Astrocyte (in vitro differentiated cells and primary cell): ENCODE results near the gene DYSF. TPM values are rescaled to one million over a fixed set of nuclear protein-coding genes. Genes with fewer than 3 reads are reported as not detected.
A peak's percentile ranks its signal among the peaks of the same experiment; 100 is the strongest.

ENCODE experiments used
- DNase-seq: peaks from one replicate; pipeline ENCODE4 v3.0.0-alpha.2; 2010; ENCODE audit warnings: low read depth
- FAIRE-seq: peaks from 2 replicates; lab custom pipeline; 2011; peaks lifted over from hg19 to GRCh38; lab: Jason Lieb, UNC
- H2AFZ ChIP-seq: 2 replicates; pipeline ENCODE4 v1.6.0; 2012; ENCODE audit warnings: low read depth, low read length, inconsistent platforms
- H3K27ac ChIP-seq: 2 replicates; pipeline ENCODE4 v1.5.1; 2011; ENCODE audit warnings: low read depth, low read length, inconsistent platforms
- H3K27me3 ChIP-seq: 2 replicates; pipeline ENCODE4 v1.6.0; 2011; ENCODE audit warnings: low read length, inconsistent platforms; ENCODE audit not compliant: insufficient read depth
- H3K36me3 ChIP-seq: 2 replicates; pipeline ENCODE4 v1.5.1; 2011; ENCODE audit warnings: low read length, inconsistent platforms; ENCODE audit not compliant: insufficient read depth
- H3K4me1 ChIP-seq: 2 replicates; pipeline ENCODE4 v1.5.1; 2011; ENCODE audit warnings: low read length, inconsistent platforms; ENCODE audit not compliant: insufficient read depth
- H3K4me2 ChIP-seq: 2 replicates; pipeline ENCODE4 v1.6.0; 2012; ENCODE audit warnings: low read length, inconsistent platforms
- H3K4me3 ChIP-seq: 2 replicates; pipeline ENCODE4 v1.5.1; 2011; ENCODE audit warnings: low read depth, mild to moderate bottlenecking, low read length, inconsistent platforms; ENCODE audit not compliant: insufficient read depth
- H3K79me2 ChIP-seq: 2 replicates; pipeline ENCODE4 v1.6.0; 2012; ENCODE audit warnings: mild to moderate bottlenecking, low read length, inconsistent platforms; ENCODE audit not compliant: insufficient read depth
- H3K9ac ChIP-seq: 2 replicates; pipeline ENCODE4 v1.6.0; 2012; ENCODE audit warnings: mild to moderate bottlenecking, low read length, inconsistent platforms
- H3K9me3 ChIP-seq: 2 replicates; pipeline ENCODE4 v1.5.1; 2012; ENCODE audit warnings: low read depth, mild to moderate bottlenecking, low read length, inconsistent platforms; ENCODE audit not compliant: insufficient read depth
- H4K20me1 ChIP-seq: 2 replicates; pipeline ENCODE4 v1.6.0; 2012; ENCODE audit warnings: low read length, inconsistent platforms; ENCODE audit not compliant: insufficient read depth
- H3K27ac Mint-ChIP-seq: one replicate; pipeline ENCODE4 v1.8.0; 2021; ENCODE audit warnings: mild to moderate bottlenecking, mixed read lengths; ENCODE audit not compliant: unreplicated experiment
- H3K27me3 Mint-ChIP-seq: one replicate; pipeline ENCODE4 v1.8.0; 2021; ENCODE audit warnings: low read depth, mixed read lengths; ENCODE audit not compliant: unreplicated experiment
- H3K36me3 Mint-ChIP-seq: one replicate; pipeline ENCODE4 v1.8.0; 2021; ENCODE audit warnings: low read depth, mixed read lengths; ENCODE audit not compliant: unreplicated experiment
- H3K4me1 Mint-ChIP-seq: one replicate; pipeline ENCODE4 v1.8.0; 2021; ENCODE audit warnings: low read depth, mixed read lengths; ENCODE audit not compliant: unreplicated experiment
- H3K4me3 Mint-ChIP-seq: one replicate; pipeline ENCODE4 v1.8.0; 2021; ENCODE audit warnings: mild to moderate bottlenecking, moderate library complexity, mixed read lengths; ENCODE audit not compliant: unreplicated experiment
- H3K9me3 Mint-ChIP-seq: one replicate; pipeline ENCODE4 v1.8.0; 2021; ENCODE audit warnings: mild to moderate bottlenecking, mixed read lengths; ENCODE audit not compliant: unreplicated experiment
- EZH2 ChIP-seq: IDR thresholded peaks from 2 replicates; pipeline ENCODE4 v1.6.1; 2012; ENCODE audit warnings: mild to moderate bottlenecking, low read length, inconsistent platforms; ENCODE audit not compliant: insufficient read depth
- total RNA-seq: library from RNA; stranded (reverse); gene quantifications from 2 replicates; pipeline ENCODE4 v1.2.1, GENCODE V29; 2021
- TF ChIP-seq, protein P1 (sequence below): IDR thresholded peaks from 2 replicates; pipeline ENCODE4 v1.5.1; 2011; ENCODE audit warnings: low read depth, mild to moderate bottlenecking, inconsistent platforms, low read length, moderate library complexity; ENCODE audit not compliant: insufficient read depth

DYSF gene
- total RNA-seq, 1 donor from 2014 or later = 123 TPM

DNA sequence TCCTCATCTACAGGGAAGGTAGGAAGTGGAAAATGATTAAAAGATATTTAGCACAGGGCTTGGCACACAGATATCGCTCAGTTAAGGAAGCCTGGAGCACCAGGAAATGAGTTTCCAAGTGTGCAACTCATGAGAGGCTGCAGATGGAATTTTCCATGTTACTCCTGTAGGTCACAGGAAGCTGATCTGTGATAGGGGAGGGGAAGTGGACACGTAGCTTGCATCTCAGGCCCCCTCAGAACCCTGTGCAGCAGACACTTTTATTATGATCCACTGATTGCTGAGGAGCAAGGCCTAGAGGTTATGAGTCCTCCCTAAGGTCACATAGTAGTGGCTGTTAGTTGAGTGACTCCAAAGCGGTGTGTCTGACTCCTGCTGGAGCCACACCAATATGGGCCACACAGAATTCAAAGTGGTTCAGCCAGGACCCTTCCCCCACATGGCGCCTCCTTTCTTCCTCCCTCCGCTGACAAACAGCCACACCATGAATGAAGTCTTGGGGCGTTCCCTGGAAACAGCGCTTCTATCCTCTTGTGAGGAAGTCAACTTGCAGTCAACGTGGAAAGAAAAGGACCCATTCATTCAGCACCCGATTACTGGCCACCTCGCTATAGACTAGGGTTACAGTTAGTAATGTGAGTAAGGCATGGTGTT lies 21.5 kb downstream of the DYSF start:
- Histone ChIP-seq H3K9me3 (no peaks in the 10 kb centered on the region), H3K4me1 (peaks cover 9% of the 10 kb centered on the region), H3K79me2 (no peaks in the 10 kb centered on the region), H3K9ac (no peak overlapping the region), H4K20me1 (no peaks in the 10 kb centered on the region), H2AFZ (no peak overlapping the region), H3K27me3 (no peaks in the 10 kb centered on the region), H3K36me3 (no peaks in the 10 kb centered on the region), H3K27ac (no peak overlapping the region), H3K4me2 (no peak overlapping the region), H3K4me3 (no peak overlapping the region)
- peaks cover 30% of the 10 kb centered on the region for H3K36me3 Mint-ChIP-seq
- TF ChIP-seq EZH2 = no peak
- TF ChIP-seq, protein P1, sequence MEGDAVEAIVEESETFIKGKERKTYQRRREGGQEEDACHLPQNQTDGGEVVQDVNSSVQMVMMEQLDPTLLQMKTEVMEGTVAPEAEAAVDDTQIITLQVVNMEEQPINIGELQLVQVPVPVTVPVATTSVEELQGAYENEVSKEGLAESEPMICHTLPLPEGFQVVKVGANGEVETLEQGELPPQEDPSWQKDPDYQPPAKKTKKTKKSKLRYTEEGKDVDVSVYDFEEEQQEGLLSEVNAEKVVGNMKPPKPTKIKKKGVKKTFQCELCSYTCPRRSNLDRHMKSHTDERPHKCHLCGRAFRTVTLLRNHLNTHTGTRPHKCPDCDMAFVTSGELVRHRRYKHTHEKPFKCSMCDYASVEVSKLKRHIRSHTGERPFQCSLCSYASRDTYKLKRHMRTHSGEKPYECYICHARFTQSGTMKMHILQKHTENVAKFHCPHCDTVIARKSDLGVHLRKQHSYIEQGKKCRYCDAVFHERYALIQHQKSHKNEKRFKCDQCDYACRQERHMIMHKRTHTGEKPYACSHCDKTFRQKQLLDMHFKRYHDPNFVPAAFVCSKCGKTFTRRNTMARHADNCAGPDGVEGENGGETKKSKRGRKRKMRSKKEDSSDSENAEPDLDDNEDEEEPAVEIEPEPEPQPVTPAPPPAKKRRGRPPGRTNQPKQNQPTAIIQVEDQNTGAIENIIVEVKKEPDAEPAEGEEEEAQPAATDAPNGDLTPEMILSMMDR = no peak
- peaks cover 3% of the 10 kb centered on the region for H3K9me3 Mint-ChIP-seq
- peaks cover 3% of the 10 kb centered on the region for H3K27me3 Mint-ChIP-seq
- FAIRE-seq (no peak), DNase-seq (no peak)
- H3K27ac Mint-ChIP-seq = no peak overlapping the region
- no peak overlapping the region for H3K4me3 Mint-ChIP-seq
- peaks cover 41% of the 10 kb centered on the region for H3K4me1 Mint-ChIP-seq

GRCh38 chr2:71476495-71476894 lies 23.1 kb downstream of the DYSF start:
- H2AFZ ChIP-seq = no peak overlapping the region
- peaks cover 37% of the 10 kb centered on the region for H3K36me3 Mint-ChIP-seq
- peaks cover 5% of the 10 kb centered on the region for H3K9me3 Mint-ChIP-seq
- H3K4me1 Mint-ChIP-seq = peaks cover 34% of the 10 kb centered on the region
- H3K4me2 ChIP-seq = no peak overlapping the region
- no peaks in the 10 kb centered on the region for H3K36me3 ChIP-seq
- H3K9me3 ChIP-seq = no peaks in the 10 kb centered on the region
- H3K79me2 ChIP-seq = no peaks in the 10 kb centered on the region
- H3K27me3 ChIP-seq = no peaks in the 10 kb centered on the region
- no peak overlapping the region for H3K27ac ChIP-seq
- peaks cover 8% of the 10 kb centered on the region for H3K4me1 ChIP-seq
- H3K4me3 Mint-ChIP-seq = no peak overlapping the region
- H3K4me3 ChIP-seq = no peak overlapping the region
- FAIRE-seq (no peak), DNase-seq (no peak)
- no peak overlapping the region for H3K9ac ChIP-seq
- no peaks in the 10 kb centered on the region for H4K20me1 ChIP-seq
- H3K27ac Mint-ChIP-seq = no peak overlapping the region
- H3K27me3 Mint-ChIP-seq = peaks cover 3% of the 10 kb centered on the region
- no peak for TF ChIP-seq EZH2

DNA sequence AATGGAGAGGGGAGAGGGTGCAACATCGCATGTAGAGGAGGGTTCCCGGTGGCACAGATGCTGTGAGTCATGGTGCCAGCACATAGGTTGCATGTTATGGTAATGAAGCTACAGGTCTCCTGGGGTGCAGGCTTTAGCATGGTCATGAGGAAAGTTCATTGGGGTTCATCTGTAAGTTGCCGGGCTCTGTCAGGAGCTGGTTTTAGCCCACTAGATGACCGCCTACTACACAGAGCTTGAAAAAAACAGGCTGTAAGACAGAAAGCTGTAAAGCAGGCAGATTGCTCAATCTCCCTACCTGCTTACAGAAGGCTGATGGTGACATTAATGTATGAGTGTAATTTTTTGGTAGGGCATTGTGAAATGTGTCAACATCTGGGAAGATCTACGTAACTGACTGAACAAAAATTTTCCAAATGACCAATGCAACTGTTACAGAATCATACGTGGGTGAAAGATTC lies 23.9 kb downstream of the DYSF start:
- Mint-ChIP-seq H3K4me3 (no peak overlapping the region), H3K27ac (peak overlapping the region; percentile 13), H3K9me3 (peaks cover 5% of the 10 kb centered on the region), H3K4me1 (peaks cover 29% of the 10 kb centered on the region), H3K27me3 (peaks cover 3% of the 10 kb centered on the region), H3K36me3 (peaks cover 42% of the 10 kb centered on the region)
- DNase-seq (no peak), FAIRE-seq (peak; percentile 23)
- Histone ChIP-seq H3K4me2 (no peak overlapping the region), H3K9me3 (no peaks in the 10 kb centered on the region), H2AFZ (no peak overlapping the region), H3K27me3 (no peaks in the 10 kb centered on the region), H3K4me1 (peaks cover 3% of the 10 kb centered on the region), H3K9ac (no peak overlapping the region), H3K4me3 (no peak overlapping the region), H4K20me1 (no peaks in the 10 kb centered on the region), H3K79me2 (no peaks in the 10 kb centered on the region), H3K36me3 (no peaks in the 10 kb centered on the region), H3K27ac (no peak overlapping the region)
- TF ChIP-seq EZH2 = no peak
- TF ChIP-seq, protein P1 = no peak
